PC-3 (cell line): Measurements from ENCODE around the gene GRIK5. TPM values are rescaled to one million over a fixed set of nuclear protein-coding genes. Genes with fewer than 3 reads are reported as not detected.

Source experiments
- ATAC-seq: fragments of 200-7000 bp; cut with Tn5 transposase; 2 replicates; pipeline ENCODE4 v1.9.1; 2020; ENCODE audit warnings: mild to moderate bottlenecking, moderate library complexity
- BruUV-seq: library from RNA; stranded (reverse); fragments of 400-500 nt; replicated peaks from 2 replicates; lab custom pipeline; 2021; lab: Mats Ljungman, UMichigan
- CTCF ChIA-PET: fragments of 300-600 bp; sonication (Branson Sonifier 250); formaldehyde crosslinking; loops from one replicate; lab custom pipeline; 2022; ENCODE audit warnings: antibody characterized with exemption; lab: Charles Lee
- POLR2A ChIA-PET: fragments of 300-600 bp; sonication (Branson Sonifier 250); formaldehyde crosslinking; loops from one replicate; lab custom pipeline; 2022; ENCODE audit warnings: antibody characterized with exemption; ENCODE audit not compliant: unreplicated experiment; lab: Charles Lee
- DNase-seq: peaks from one replicate; pipeline ENCODE4 v3.0.0-alpha.2; 2015
- H2AFZ ChIP-seq: fragments of 300-600 bp; sonication (generic); 2 replicates; pipeline ENCODE4 v1.6.0; 2016; ENCODE audit warnings: antibody characterized with exemption, low read length
- H3F3A ChIP-seq: fragments of 300-600 bp; sonication (generic); one replicate; pipeline ENCODE4 v1.6.0; 2017; ENCODE audit warnings: antibody characterized with exemption, low read length, control low read depth, mild to moderate bottlenecking; ENCODE audit not compliant: unreplicated experiment
- H3K27ac ChIP-seq: fragments of 300-600 bp; sonication (generic); 2 replicates; pipeline ENCODE4 v1.5.1; 2016; ENCODE audit warnings: mild to moderate bottlenecking, low read length
- H3K27me3 ChIP-seq: fragments of 300-600 bp; sonication (generic); 2 replicates; pipeline ENCODE4 v1.6.1; 2016; ENCODE audit warnings: low read length, mixed read lengths
- H3K36me3 ChIP-seq: fragments of 300-600 bp; sonication (generic); 2 replicates; pipeline ENCODE4 v1.6.1; 2016; ENCODE audit warnings: low read depth, mixed run types, low read length, mixed read lengths
- H3K4me1 ChIP-seq: fragments of 300-600 bp; sonication (generic); 2 replicates; pipeline ENCODE4 v1.5.1; 2016; ENCODE audit warnings: low read length; ENCODE audit not compliant: insufficient read depth
- H3K4me2 ChIP-seq: fragments of 300-600 bp; sonication (generic); 2 replicates; pipeline ENCODE4 v1.6.0; 2016; ENCODE audit warnings: low read length
- H3K4me3 ChIP-seq: fragments of 300-600 bp; sonication (generic); 2 replicates; pipeline ENCODE4 v1.5.1; 2016; ENCODE audit warnings: mild to moderate bottlenecking, low read length, mixed read lengths
- H3K79me2 ChIP-seq: fragments of 300-600 bp; sonication (generic); 2 replicates; pipeline ENCODE4 v1.6.1; 2017; ENCODE audit warnings: low read length, mixed read lengths
- H3K9ac ChIP-seq: fragments of 300-600 bp; sonication (generic); 2 replicates; pipeline ENCODE4 v1.6.0; 2016; ENCODE audit warnings: mild to moderate bottlenecking, low read length
- H3K9me2 ChIP-seq: fragments of 300-600 bp; sonication (generic); replicated peaks from 2 replicates; pipeline ENCODE4 v1.6.1; 2016; ENCODE audit warnings: mixed run types, low read length, mixed read lengths
- H3K9me3 ChIP-seq: fragments of 300-600 bp; sonication (generic); 2 replicates; pipeline ENCODE4 v1.6.1; 2016; ENCODE audit warnings: low read length, mixed read lengths
- H4K20me1 ChIP-seq: fragments of 300-600 bp; sonication (generic); 2 replicates; pipeline ENCODE4 v1.6.1; 2016; ENCODE audit warnings: low read length, mixed read lengths
- CTCF ChIP-seq: fragments of 300-600 bp; sonication (generic); conservative IDR thresholded peaks from 2 replicates; pipeline ENCODE4 v1.5.1; 2017; ENCODE audit warnings: antibody characterized with exemption, low read depth, mild to moderate bottlenecking, low read length
- EZH2 ChIP-seq: fragments of 300-600 bp; sonication (generic); IDR thresholded peaks from one replicate; pipeline ENCODE4 v1.6.1; 2017; ENCODE audit warnings: antibody characterized with exemption, mild to moderate bottlenecking, low read length; ENCODE audit not compliant: unreplicated experiment
- EZH2phosphoT487 ChIP-seq: fragments of 300-600 bp; sonication (generic); IDR thresholded peaks from 2 replicates; pipeline ENCODE4 v1.6.1; 2018; ENCODE audit warnings: mild to moderate bottlenecking, antibody characterized with exemption, low read length, borderline replicate concordance
- intact Hi-C: fragments of 100-400 bp; cut with micrococcal nuclease; formaldehyde crosslinking; loops from 2 replicates; pipeline ENCODE4 v1.9.0; 2023
- total RNA-seq: library from RNA; depleted of rRNA; stranded (reverse); fragments of >200 nt; gene quantifications from 2 replicates; pipeline ENCODE4 v1.2.3, GENCODE V29; 2014

Gene GRIK5
- total RNA-seq, 1 experiment from 2014 or later: not detected

DNA sequence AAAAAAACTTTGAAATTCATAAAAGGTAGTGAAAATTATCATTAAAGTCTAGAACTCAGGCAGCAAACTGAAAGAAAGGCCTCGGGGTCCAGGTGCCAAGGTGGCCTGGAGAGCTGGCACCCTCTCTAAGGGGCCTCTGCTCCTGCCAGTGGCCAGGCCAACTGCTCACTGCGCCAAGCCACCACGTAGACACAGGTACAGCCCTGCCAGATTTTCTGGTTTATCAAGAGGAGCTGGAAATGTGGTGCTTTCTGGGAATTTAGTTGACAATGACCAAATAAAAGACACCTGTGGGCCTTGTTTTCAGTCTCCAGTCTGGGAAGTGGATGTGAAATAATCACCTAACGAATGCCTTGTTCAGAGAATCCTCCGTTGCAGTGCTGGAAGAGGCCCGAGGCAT lies 28.8 kb upstream of the GRIK5 start:
- ATAC-seq (no peak), DNase-seq (no peak)
- no peaks in the 10 kb centered on the region for H3K27me3 ChIP-seq
- H3K9me3 ChIP-seq: no peaks in the 10 kb centered on the region
- BruUV-seq: no TSS peak
- no peaks in the 10 kb centered on the region for H3F3A ChIP-seq
- intact Hi-C loops: no loop called here
- H3K4me1 ChIP-seq: no peaks in the 10 kb centered on the region
- TF ChIP-seq EZH2phosphoT487 (no peak), CTCF (no peak), EZH2 (no peak)
- POLR2A ChIA-PET: no interaction called here
- no peak overlapping the region for H3K4me3 ChIP-seq
- H3K4me2 ChIP-seq: no peak overlapping the region
- H3K9ac ChIP-seq: no peak overlapping the region
- H3K27ac ChIP-seq: no peak overlapping the region
- no peak overlapping the region for H2AFZ ChIP-seq
- H4K20me1 ChIP-seq: no peaks in the 10 kb centered on the region
- no peaks in the 10 kb centered on the region for H3K79me2 ChIP-seq
- CTCF ChIA-PET: no interaction called here
- H3K36me3 ChIP-seq: no peaks in the 10 kb centered on the region
- H3K9me2 ChIP-seq: no peaks in the 10 kb centered on the region

GRCh38 chr19:42097461-42097860 lies 27.5 kb upstream of the GRIK5 start:
- Histone ChIP-seq H3K9me2 (no peaks in the 10 kb centered on the region), H3K36me3 (no peaks in the 10 kb centered on the region), H3K27ac (no peak overlapping the region), H3K4me1 (no peaks in the 10 kb centered on the region), H3K27me3 (no peaks in the 10 kb centered on the region), H3F3A (no peaks in the 10 kb centered on the region), H3K79me2 (no peaks in the 10 kb centered on the region), H3K9ac (no peak overlapping the region), H3K9me3 (no peaks in the 10 kb centered on the region), H3K4me2 (no peak overlapping the region), H4K20me1 (no peaks in the 10 kb centered on the region), H2AFZ (no peak overlapping the region), H3K4me3 (no peak overlapping the region)
- ChIA-PET CTCF (no interaction called here), POLR2A (no interaction called here)
- DNase-seq (no peak), ATAC-seq (no peak)
- TF ChIP-seq CTCF (no peak), EZH2phosphoT487 (no peak), EZH2 (no peak)
- BruUV-seq: no TSS peak
- intact Hi-C loops: no loop called here

GRCh38 chr19:42096255-42096837 lies 26.3 kb upstream of the GRIK5 start:
- H3K27me3 ChIP-seq: no peaks in the 10 kb centered on the region
- no peaks in the 10 kb centered on the region for H3K4me1 ChIP-seq
- ChIA-PET POLR2A (no interaction called here), CTCF (no interaction called here)
- no peak for ATAC-seq
- BruUV-seq: no TSS peak
- no peaks in the 10 kb centered on the region for H3K79me2 ChIP-seq
- no peak for DNase-seq
- H3K27ac ChIP-seq: no peak overlapping the region
- no peak overlapping the region for H3K9ac ChIP-seq
- H3K4me2 ChIP-seq: no peak overlapping the region
- no peaks in the 10 kb centered on the region for H3F3A ChIP-seq
- TF ChIP-seq CTCF: no peak
- no peak for TF ChIP-seq EZH2phosphoT487
- no peak for TF ChIP-seq EZH2
- H3K9me3 ChIP-seq: no peaks in the 10 kb centered on the region
- no peaks in the 10 kb centered on the region for H3K9me2 ChIP-seq
- intact Hi-C loops: no loop called here
- H3K4me3 ChIP-seq: no peak overlapping the region
- no peaks in the 10 kb centered on the region for H3K36me3 ChIP-seq
- no peak overlapping the region for H2AFZ ChIP-seq
- no peaks in the 10 kb centered on the region for H4K20me1 ChIP-seq
